K562 (cell line): Measurements from ENCODE around the gene CHRNB1. TPM values are rescaled to one million over a fixed set of nuclear protein-coding genes. Genes with fewer than 3 reads are reported as not detected.

ENCODE experiments used
- CBX5 ChIP-seq: IDR thresholded peaks from 2 replicates; pipeline ENCODE4 v1.6.1; 2014; ENCODE audit warnings: low read depth, borderline replicate concordance
- CEBPB ChIP-seq: fragments of 450-650 bp; IDR thresholded peaks from 2 replicates; pipeline ENCODE4 v1.6.1; 2016; ENCODE audit warnings: missing genetic modification characterization, missing compliant biosample characterization
- CHCHD3 ChIP-seq: fragments of 250-450 bp; sonication (Bioruptor Pico); IDR thresholded peaks from 2 replicates; pipeline ENCODE4 v2.1.2; 2022; ENCODE audit warnings: mild to moderate bottlenecking
- E2F6 ChIP-seq, 2 experiments: IDR thresholded peaks; 2 replicates each; pipeline ENCODE4 v1.6.1; 2011; ENCODE audit warnings: borderline replicate concordance in 1 of 2, control low read depth in 1 of 2, low read depth in 1 of 2, low read length in 1 of 2, mild to moderate bottlenecking in 1 of 2, mixed read lengths in 1 of 2, moderate library complexity in 1 of 2; ENCODE audit not compliant: insufficient read depth in 1 of 2, insufficient read length in 1 of 2, poor library complexity in 1 of 2, severe bottlenecking in 1 of 2; ENCODE audit errors: extremely low read depth in 1 of 2
- ETV1 ChIP-seq: fragments of 450-650 bp; conservative IDR thresholded peaks from 2 replicates; pipeline ENCODE4 v1.6.1; 2016; ENCODE audit warnings: missing genetic modification characterization, control low read depth, low read depth, missing compliant biosample characterization
- FOS ChIP-seq: IDR thresholded peaks from 3 replicates; pipeline ENCODE4 v1.6.1; 2011; ENCODE audit not compliant: insufficient read length; ENCODE audit errors: extremely low read depth
- KLF6 ChIP-seq: fragments of 250-450 bp; sonication (Bioruptor Pico); IDR thresholded peaks from 2 replicates; pipeline ENCODE4 v1.4.0; 2020; ENCODE audit warnings: mild to moderate bottlenecking, moderate library complexity, borderline replicate concordance
- LCOR ChIP-seq: sonication (generic); formaldehyde crosslinking; IDR thresholded peaks from 2 replicates; pipeline ENCODE4 v1.8.0; 2022; ENCODE audit warnings: mild to moderate bottlenecking, missing genetic modification reagents
- MIER1 ChIP-seq: fragments of 450-650 bp; IDR thresholded peaks from 2 replicates; pipeline ENCODE4 v1.6.1; 2016; ENCODE audit warnings: antibody characterized with exemption, mild to moderate bottlenecking, low read depth
- MXD1 ChIP-seq: fragments of 250-450 bp; sonication (Bioruptor Pico); IDR thresholded peaks from 2 replicates; pipeline ENCODE4 v1.8.0; 2021; ENCODE audit warnings: borderline replicate concordance, mild to moderate bottlenecking, moderate library complexity; ENCODE audit not compliant: poor library complexity, severe bottlenecking
- SMAD4 ChIP-seq: fragments of 250-450 bp; sonication (Bioruptor Pico); conservative IDR thresholded peaks from 2 replicates; pipeline ENCODE4 v1.8.0; 2021; ENCODE audit warnings: inconsistent platforms, mild to moderate bottlenecking, moderate library complexity
- STAT6 ChIP-seq: sonication (generic); formaldehyde crosslinking; IDR thresholded peaks from 2 replicates; pipeline ENCODE4 v1.8.1; 2023; ENCODE audit warnings: mild to moderate bottlenecking, missing genetic modification reagents
- THAP12 ChIP-seq: fragments of 250-450 bp; sonication (Bioruptor Pico); IDR thresholded peaks from 2 replicates; pipeline ENCODE4 v1.9.0; 2021; ENCODE audit warnings: mild to moderate bottlenecking, inconsistent platforms
- ZBTB1 ChIP-seq: sonication (generic); formaldehyde crosslinking; IDR thresholded peaks from 2 replicates; pipeline ENCODE4 v1.8.1; 2023; ENCODE audit warnings: missing genetic modification reagents, low read depth, mild to moderate bottlenecking, borderline replicate concordance
- ZBTB34 ChIP-seq: fragments of 250-450 bp; sonication (Bioruptor Pico); IDR thresholded peaks from 2 replicates; pipeline ENCODE4 v1.8.0; 2021; ENCODE audit warnings: mild to moderate bottlenecking, moderate library complexity
- ZNF561 ChIP-seq: fragments of 450-650 bp; formaldehyde crosslinking; conservative IDR thresholded peaks from 2 replicates; pipeline ENCODE4 v1.4.0; 2020; ENCODE audit warnings: mild to moderate bottlenecking, moderate library complexity
- ZNF699 ChIP-seq: fragments of 250-450 bp; sonication (Bioruptor Pico); IDR thresholded peaks from 2 replicates; pipeline ENCODE4 v1.8.0; 2021; ENCODE audit warnings: mild to moderate bottlenecking, moderate library complexity; ENCODE audit not compliant: insufficient replicate concordance
- polyA plus RNA-seq, 8 experiments: library from polyadenylated mRNA; depleted of rRNA in 4 of 8; stranded (reverse) in 5 of 8; unstranded in 3 of 8; fragments of >200 nt; fragmentation: Nextera tagmentation in 2 of 8; fragmentation: Illumina TruSeq in 1 of 8; extraction: Ambion mirVana in 2 of 8; extraction: Trizol in 1 of 8; gene quantifications; 2 replicates each; pipeline versions ENCODE4 v1.2.1 to v1.2.3, GENCODE V29; 2011 to 2014; ENCODE audit warnings: inconsistent platforms in 1 of 8, missing spikeins in 1 of 8
- total RNA-seq, 7 experiments: library from RNA; depleted of rRNA in 6 of 7; stranded (reverse); fragments of >200 nt in 6 of 7; fragmentation: Illumina TruSeq in 2 of 7; extraction: Trizol in 2 of 7; gene quantifications; 2 replicates each; pipeline versions ENCODE4 v1.2.1 to v1.2.3, GENCODE V29; 2011 to 2021; ENCODE audit warnings: low replicate concordance in 1 of 7

The CHRNB1 gene
- total and polyA plus RNA-seq, 9 of the 15 experiments (the other 6 are each of a cell fraction or from before 2014, with no cell fraction given), result 4.7 to 12.3 (median 6.8) TPM

- TF ChIP-seq THAP12 (CRISPR knock-in tag) (peak; percentile 96), LCOR (peak; percentile 42; the same call in 1 of the 2 replicates), ZBTB1 (no peak; the same call in 1 of the 2 replicates), E2F6 (IDR thresholded peaks at IDR 0.05; ENCODE audit: borderline replicate concordance in 1 of 2, extremely low read depth in 1 of 2, insufficient read depth in 1 of 2, insufficient read length in 1 of 2, low read depth in 1 of 2, low read length in 1 of 2, poor library complexity in 1 of 2, severe bottlenecking in 1 of 2) (peak; percentile 39 to 82), ZNF561 (no peak), ETV1 (tag) (peak; percentile 83), ZBTB34 (CRISPR knock-in tag) (no peak), CHCHD3 (CRISPR knock-in tag) (peak; percentile 88), CBX5 (0 out of 2 replicates have a peak, but pooled peaks have one; percentile 24), FOS (no peak), MXD1 (CRISPR knock-in tag) (no peak), ZNF699 (CRISPR knock-in tag) (no peak), STAT6 (CRISPR knock-in tag) (no peak), CEBPB (tag) (no peak), KLF6 (peak; percentile 74; the same call in 1 of the 2 replicates), MIER1 (no peak), SMAD4 (CRISPR knock-in tag) (peak; percentile 58)
These were observed 39.4 kb downstream of the CHRNB1 start, which contains the start of gene POLR2A (continued) for GRCh38 chr17:7484067-7484918.
